Skin of body (tissue), 2 donors: ENCODE measurements around the gene STH. TPM values are rescaled to one million over a fixed set of nuclear protein-coding genes. Genes with fewer than 3 reads are reported as not detected.
A peak's percentile ranks its signal among the peaks of the same experiment; 100 is the strongest.

Experiments used
- DNase-seq: peaks from one replicate; lab custom pipeline; 2025; lab: John Stamatoyannopoulos, UW
- total RNA-seq: library from RNA; depleted of rRNA; stranded (reverse); fragments of >200 nt; gene quantifications from one replicate; pipeline ENCODE4 v1.2.3, GENCODE V29; 2014

The STH gene
- total RNA-seq, 1 donor from 2014 or later: not detected

DNA sequence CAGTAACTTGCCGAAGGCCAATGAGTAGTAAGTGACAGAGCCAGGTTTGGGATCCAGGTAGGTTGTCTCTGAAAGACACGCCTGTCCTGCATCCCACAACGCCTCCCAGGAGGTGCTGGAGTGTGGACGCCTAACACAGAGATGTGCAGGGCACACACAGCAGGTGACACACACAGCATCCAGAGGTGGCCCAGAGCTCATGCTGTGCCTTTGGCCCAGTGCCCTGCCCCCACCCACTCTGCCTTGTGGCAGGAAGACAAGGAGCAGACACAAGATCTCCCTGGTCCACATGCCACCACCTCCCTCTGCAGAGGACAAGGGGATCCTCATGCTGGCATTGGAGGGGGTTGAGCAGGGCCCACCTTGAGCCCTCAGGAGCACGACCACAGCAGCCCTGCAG lies 14.7 kb upstream of the STH start:
- DNase-seq: no peak

DNA sequence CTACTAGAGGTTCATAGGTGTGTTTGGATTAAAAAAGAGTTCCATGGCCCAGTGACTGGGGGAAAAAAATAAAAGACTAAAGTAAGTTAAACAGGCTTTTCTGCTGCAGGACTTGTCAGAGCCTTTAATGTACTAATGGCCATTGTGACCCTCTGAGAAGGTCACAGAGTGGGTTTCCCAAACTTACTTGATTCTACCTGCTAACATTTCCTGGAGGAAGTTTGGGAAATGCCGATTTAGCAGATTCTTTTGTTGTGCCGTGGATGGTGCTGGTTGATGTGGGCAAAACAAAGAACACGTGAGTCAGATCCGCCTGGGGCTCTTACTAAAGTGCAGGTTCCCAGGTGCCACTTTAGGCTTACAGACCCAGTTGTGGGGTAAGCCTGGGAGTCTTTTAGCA lies 13.6 kb upstream of the STH start:
- no peak for DNase-seq

DNA sequence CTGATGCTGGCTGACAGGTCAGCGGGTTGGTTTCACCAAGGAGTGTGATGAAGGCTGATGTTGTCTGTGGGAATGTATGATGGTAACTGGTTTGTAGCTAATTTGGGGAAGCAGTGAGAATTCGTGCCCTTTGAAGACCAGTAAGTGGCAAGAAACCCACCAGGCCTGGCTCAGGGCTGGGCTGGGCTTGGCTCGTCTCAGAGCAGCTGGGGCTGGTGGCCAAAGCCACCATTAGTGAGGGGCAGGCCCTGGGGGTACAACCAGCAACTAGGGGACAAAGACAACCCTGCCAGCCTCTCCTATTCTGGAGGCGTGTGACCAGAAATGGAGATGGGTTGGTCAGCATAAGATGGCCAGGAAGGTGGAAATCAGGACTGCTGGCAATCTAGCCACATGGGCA lies 13.0 kb upstream of the STH start:
- DNase-seq: no peak

DNA sequence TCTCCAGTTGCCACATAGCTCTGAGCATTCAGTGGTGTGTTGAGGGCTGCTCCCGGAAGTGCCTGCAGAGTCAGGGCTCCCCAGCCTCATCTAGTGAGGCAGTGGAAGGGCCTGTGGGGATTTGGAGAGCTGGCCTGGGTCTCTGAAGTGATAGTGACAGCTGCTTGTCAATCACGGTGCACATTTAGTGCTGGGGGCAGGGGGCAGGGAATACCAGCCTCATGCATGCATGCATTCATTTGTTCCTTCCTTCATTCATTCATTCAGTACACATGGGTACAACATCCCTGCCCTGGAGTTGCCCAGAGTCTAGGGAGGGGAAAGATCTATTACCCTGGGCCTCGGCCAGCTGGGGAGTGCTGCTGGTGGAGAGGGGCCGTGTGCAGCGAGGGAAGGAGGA lies 11.3 kb upstream of the STH start:
- DNase-seq: no peak

DNA sequence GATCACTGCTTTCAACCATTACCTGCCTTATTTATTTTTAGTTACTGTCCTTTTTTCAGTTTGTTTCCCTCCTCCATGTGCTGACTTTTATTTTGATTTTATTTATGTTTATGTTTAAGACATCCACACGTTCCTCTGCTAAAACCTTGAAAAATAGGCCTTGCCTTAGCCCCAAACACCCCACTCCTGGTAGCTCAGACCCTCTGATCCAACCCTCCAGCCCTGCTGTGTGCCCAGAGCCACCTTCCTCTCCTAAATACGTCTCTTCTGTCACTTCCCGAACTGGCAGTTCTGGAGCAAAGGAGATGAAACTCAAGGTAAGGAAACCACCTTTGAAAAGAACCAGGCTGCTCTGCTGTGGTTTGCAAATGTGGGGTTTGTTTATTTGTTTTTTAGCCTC lies 9.3 kb upstream of the STH start:
- no peak for DNase-seq

DNA sequence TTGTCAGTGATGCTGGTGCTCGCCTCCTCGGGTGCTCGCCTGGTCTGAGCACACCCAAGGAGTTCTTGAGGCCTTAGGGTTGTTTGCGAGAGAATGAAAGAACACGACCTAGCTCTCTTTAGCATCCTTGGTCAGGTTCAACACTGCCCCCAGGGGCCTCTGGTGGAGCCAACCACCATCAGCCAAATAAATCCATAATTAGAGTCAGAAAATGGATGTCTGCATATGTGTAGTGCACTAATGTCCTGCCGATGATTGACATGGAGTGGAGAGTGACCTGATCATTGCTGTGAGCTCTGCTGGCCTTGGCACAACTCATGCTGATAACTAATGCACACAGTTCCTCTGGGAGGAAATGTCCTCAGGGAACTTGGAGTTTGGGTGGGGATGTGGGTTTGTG lies 8.2 kb upstream of the STH start:
- no peak for DNase-seq

DNA sequence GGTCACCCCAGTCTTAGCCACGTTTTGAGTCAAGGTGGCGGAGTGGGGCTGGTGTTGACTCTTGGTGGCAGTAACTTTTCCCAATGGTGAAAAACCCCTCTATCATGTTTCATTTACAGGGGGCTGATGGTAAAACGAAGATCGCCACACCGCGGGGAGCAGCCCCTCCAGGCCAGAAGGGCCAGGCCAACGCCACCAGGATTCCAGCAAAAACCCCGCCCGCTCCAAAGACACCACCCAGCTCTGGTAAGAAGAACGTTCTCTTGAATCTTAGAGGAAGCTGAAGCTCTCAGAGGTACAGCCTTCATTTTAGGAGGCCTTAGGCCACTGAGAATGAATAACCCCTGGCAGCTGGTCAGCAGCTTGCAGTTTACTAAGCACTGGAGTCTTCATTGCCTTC lies 7.7 kb upstream of the STH start:
- no peak for DNase-seq

DNA sequence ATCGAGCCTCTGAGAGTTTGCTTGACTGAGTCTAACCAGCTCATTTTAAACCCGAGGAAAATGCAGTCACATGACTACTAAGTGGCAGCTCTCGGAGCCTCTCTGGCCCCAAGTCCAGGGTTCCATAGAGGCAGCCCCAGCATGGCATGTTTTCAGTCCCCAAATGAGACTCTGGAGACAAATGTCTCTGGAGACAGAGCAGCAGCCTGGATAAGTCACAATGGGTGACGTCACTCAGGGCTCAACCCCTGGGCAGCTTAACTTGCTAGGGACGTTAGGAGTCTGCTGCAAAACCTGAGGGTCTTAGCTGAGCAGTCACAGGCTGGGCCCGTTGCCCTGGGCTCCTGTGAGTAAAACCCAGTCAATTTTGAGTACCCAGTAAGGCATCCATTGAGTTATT lies 6.9 kb upstream of the STH start:
- DNase-seq: no peak

DNA sequence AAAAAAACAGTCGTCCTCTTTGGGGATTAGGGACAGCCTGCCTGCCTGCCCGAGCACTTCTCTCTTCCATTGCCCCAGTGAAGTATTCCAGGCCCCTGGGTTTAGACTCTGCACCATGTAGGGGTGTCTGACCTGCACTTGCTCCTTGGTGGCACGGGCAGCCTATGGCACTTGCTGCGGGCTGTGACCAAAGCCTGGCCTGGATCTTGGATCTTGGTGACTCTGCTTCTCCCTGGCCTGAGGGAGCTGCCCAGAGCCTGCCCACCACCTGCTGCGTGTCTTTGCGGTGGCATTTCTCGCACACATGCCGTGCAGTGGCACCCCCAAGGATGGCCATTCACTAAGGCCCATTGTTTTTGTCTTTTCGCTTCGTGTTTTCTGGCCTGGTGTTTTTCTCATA lies 6.1 kb upstream of the STH start:
- no peak for DNase-seq

DNA sequence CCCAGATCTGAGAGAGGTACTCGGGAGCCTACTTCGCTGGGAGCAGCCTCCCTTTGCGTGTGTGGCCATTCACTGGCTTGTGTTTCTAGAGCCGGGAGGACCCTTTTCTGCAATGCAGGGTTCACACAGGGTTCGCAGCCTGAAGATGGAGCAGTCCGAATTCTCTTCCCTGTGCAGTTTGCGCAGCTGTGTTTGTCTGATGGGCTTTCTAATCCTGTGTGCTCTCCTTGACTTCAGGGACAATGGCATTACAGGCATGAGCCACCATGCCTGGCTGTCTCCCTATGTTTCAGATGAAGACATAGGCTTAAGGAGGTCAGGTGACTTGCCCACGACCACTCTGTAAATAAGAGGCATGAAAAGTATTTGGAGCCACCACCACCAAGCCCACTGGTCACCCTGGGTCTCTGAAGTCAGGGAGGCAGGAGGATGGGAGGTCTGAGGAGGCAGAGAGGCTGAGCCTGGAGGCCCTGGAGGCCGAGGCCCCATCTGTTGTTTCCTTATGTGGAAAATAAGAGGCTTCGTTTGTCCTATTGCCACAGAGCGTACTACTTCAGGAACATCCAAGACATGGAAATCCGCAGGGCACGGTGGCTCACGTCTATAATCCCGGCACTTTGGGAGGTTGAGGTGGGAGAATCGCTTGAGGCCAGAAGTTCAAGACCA lies 5.0 kb upstream of the STH start:
- DNase-seq: no peak

DNA sequence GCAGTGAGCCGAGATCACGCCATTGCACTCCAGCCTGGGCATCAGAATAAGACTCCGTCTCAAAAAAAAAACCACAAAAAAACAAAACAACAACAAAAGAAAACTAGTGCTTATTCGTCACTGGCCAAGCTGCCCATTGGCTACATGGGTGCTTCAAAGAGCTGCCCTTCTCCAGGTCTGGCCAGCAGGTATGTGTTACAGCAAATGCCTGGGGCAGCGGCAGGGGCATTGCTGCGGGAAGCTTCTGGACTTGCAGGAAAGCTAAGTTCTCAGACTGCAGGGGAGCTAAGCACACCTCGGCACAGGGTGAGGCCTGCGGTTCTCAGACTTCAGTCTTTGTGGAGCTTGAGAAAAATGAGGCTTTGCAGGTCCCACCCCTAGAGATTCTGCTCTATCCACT lies 4.1 kb upstream of the STH start:
- DNase-seq: no peak

DNA sequence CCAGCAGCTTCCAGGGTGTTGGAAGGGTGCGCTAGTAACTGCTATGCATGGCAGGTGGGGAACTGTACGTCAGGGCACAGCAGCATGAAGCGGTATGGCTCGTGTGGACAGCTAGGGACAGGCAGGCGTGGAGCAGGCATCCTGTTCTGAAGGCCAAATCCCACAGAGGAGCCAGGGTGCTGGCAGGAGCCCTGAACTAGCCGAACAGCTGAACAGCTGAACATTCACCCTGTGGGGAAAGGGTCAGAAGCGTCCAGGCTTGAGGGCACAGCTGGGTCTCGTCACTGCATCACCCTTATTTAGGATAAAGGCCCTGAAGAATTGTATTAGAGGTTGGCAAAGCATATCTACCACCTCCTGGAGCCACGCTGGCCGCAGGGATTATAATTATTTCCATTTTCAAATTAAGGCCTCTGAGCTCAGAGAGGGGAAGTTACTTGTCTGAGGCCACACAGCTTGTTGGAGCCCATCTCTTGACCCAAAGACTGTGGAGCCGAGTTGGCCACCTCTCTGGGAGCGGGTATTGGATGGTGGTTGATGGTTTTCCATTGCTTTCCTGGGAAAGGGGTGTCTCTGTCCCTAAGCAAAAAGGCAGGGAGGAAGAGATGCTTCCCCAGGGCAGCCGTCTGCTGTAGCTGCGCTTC lies 3.3 kb upstream of the STH start:
- DNase-seq: no peak

DNA sequence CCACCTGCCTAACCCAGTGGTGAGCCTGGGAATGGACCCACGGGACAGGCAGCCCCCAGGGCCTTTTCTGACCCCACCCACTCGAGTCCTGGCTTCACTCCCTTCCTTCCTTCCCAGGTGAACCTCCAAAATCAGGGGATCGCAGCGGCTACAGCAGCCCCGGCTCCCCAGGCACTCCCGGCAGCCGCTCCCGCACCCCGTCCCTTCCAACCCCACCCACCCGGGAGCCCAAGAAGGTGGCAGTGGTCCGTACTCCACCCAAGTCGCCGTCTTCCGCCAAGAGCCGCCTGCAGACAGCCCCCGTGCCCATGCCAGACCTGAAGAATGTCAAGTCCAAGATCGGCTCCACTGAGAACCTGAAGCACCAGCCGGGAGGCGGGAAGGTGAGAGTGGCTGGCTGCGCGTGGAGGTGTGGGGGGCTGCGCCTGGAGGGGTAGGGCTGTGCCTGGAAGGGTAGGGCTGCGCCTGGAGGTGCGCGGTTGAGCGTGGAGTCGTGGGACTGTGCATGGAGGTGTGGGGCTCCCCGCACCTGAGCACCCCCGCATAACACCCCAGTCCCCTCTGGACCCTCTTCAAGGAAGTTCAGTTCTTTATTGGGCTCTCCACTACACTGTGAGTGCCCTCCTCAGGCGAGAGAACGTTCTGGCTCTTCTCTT lies 2.6 kb upstream of the STH start:
- DNase-seq: no peak

DNA sequence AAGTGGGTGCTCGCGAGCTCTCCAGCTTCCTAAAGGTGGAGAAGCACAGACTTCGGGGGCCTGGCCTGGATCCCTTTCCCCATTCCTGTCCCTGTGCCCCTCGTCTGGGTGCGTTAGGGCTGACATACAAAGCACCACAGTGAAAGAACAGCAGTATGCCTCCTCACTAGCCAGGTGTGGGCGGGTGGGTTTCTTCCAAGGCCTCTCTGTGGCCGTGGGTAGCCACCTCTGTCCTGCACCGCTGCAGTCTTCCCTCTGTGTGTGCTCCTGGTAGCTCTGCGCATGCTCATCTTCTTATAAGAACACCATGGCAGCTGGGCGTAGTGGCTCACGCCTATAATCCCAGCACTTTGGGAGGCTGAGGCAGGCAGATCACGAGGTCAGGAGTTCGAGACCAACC lies 1.9 kb upstream of the STH start:
- no peak for DNase-seq

DNA sequence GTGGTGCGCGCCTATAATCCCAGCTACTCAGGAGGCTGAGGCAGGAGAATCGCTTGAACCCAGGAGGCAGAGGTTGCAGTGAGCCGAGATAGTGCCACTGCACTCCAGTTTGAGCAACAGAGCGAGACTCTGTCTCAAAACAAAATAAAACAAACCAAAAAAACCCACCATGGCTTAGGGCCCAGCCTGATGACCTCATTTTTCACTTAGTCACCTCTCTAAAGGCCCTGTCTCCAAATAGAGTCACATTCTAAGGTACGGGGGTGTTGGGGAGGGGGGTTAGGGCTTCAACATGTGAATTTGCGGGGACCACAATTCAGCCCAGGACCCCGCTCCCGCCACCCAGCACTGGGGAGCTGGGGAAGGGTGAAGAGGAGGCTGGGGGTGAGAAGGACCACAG lies 1.4 kb upstream of the STH start:
- no peak for DNase-seq

DNA sequence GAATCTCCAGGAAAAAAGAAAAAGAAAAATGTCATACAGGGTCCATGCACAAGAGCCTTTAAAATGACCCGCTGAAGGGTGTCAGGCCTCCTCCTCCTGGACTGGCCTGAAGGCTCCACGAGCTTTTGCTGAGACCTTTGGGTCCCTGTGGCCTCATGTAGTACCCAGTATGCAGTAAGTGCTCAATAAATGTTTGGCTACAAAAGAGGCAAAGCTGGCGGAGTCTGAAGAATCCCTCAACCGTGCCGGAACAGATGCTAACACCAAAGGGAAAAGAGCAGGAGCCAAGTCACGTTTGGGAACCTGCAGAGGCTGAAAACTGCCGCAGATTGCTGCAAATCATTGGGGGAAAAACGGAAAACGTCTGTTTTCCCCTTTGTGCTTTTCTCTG lies 845 bp downstream of the STH start:
- no peak for DNase-seq

DNA sequence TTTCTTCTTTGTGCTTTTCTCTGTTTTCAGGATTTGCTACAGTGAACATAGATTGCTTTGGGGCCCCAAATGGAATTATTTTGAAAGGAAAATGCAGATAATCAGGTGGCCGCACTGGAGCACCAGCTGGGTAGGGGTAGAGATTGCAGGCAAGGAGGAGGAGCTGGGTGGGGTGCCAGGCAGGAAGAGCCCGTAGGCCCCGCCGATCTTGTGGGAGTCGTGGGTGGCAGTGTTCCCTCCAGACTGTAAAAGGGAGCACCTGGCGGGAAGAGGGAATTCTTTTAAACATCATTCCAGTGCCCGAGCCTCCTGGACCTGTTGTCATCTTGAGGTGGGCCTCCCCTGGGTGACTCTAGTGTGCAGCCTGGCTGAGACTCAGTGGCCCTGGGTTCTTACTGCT lies 1.2 kb downstream of the STH start:
- DNase-seq: no peak

DNA sequence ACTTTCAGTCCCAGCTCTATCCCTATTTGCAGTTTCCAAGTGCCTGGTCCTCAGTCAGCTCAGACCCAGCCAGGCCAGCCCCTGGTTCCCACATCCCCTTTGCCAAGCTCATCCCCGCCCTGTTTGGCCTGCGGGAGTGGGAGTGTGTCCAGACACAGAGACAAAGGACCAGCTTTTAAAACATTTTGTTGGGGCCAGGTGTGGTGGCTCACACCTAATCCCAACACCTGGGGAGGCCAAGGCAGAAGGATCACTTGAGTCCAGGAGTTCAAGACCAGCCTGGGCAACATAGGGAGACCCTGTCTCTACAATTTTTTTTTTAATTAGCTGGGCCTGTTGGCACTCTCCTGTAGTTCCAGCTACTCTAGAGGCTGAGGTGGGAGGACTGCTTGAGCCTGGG lies 1.7 kb downstream of the STH start:
- DNase-seq: no peak

DNA sequence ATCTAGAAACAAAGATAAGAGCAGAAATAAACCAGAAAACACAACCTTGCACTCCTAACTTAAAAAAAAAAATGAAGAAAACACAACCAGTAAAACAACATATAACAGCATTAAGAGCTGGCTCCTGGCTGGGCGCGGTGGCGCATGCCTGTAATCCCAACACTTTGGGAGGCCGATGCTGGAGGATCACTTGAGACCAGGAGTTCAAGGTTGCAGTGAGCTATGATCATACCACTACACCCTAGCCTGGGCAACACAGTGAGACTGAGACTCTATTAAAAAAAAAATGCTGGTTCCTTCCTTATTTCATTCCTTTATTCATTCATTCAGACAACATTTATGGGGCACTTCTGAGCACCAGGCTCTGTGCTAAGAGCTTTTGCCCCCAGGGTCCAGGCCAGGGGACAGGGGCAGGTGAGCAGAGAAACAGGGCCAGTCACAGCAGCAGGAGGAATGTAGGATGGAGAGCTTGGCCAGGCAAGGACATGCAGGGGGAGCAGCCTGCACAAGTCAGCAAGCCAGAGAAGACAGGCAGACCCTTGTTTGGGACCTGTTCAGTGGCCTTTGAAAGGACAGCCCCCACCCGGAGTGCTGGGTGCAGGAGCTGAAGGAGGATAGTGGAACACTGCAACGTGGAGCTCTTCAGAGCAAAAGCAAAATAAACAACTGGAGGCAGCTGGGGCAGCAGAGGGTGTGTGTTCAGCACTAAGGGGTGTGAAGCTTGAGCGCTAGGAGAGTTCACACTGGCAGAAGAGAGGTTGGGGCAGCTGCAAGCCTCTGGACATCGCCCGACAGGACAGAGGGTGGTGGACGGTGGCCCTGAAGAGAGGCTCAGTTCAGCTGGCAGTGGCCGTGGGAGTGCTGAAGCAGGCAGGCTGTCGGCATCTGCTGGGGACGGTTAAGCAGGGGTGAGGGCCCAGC lies 2.6 kb downstream of the STH start:
- DNase-seq: no peak

DNA sequence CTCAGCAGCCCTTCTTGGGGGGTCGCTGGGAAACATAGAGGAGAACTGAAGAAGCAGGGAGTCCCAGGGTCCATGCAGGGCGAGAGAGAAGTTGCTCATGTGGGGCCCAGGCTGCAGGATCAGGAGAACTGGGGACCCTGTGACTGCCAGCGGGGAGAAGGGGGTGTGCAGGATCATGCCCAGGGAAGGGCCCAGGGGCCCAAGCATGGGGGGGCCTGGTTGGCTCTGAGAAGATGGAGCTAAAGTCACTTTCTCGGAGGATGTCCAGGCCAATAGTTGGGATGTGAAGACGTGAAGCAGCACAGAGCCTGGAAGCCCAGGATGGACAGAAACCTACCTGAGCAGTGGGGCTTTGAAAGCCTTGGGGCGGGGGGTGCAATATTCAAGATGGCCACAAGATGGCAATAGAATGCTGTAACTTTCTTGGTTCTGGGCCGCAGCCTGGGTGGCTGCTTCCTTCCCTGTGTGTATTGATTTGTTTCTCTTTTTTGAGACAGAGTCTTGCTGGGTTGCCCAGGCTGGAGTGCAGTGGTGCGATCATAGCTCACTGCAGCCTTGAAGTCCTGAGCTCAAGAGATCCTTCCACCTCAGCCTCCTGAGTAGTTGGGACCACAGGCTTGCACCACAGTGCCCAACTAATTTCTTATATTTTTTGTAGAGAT lies 3.4 kb downstream of the STH start:
- peak; percentile 29 for DNase-seq

DNA sequence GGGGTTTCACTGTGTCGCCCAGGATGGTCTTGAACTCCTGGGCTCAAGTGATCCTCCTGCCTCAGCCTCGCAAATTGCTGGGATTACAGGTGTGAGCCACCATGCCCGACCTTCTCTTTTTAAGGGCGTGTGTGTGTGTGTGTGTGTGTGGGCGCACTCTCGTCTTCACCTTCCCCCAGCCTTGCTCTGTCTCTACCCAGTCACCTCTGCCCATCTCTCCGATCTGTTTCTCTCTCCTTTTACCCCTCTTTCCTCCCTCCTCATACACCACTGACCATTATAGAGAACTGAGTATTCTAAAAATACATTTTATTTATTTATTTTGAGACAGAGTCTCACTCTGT lies 3.9 kb downstream of the STH start:
- DNase-seq: no peak
